Astrocyte (in vitro differentiated cells and primary cell): ENCODE measurements around the gene EXD3. TPM values are rescaled to one million over a fixed set of nuclear protein-coding genes. Genes with fewer than 3 reads are reported as not detected.

ENCODE experiments used
- DNase-seq: peaks from one replicate; pipeline ENCODE4 v3.0.0-alpha.2; 2010; ENCODE audit warnings: low read depth
- FAIRE-seq: peaks from 2 replicates; lab custom pipeline; 2011; peaks lifted over from hg19 to GRCh38; lab: Jason Lieb, UNC
- H2AFZ ChIP-seq: 2 replicates; pipeline ENCODE4 v1.6.0; 2012; ENCODE audit warnings: low read depth, low read length, inconsistent platforms
- H3K27ac ChIP-seq: 2 replicates; pipeline ENCODE4 v1.5.1; 2011; ENCODE audit warnings: low read depth, low read length, inconsistent platforms
- H3K27me3 ChIP-seq: 2 replicates; pipeline ENCODE4 v1.6.0; 2011; ENCODE audit warnings: low read length, inconsistent platforms; ENCODE audit not compliant: insufficient read depth
- H3K36me3 ChIP-seq: 2 replicates; pipeline ENCODE4 v1.5.1; 2011; ENCODE audit warnings: low read length, inconsistent platforms; ENCODE audit not compliant: insufficient read depth
- H3K4me1 ChIP-seq: 2 replicates; pipeline ENCODE4 v1.5.1; 2011; ENCODE audit warnings: low read length, inconsistent platforms; ENCODE audit not compliant: insufficient read depth
- H3K4me2 ChIP-seq: 2 replicates; pipeline ENCODE4 v1.6.0; 2012; ENCODE audit warnings: low read length, inconsistent platforms
- H3K4me3 ChIP-seq: 2 replicates; pipeline ENCODE4 v1.5.1; 2011; ENCODE audit warnings: low read depth, mild to moderate bottlenecking, low read length, inconsistent platforms; ENCODE audit not compliant: insufficient read depth
- H3K79me2 ChIP-seq: 2 replicates; pipeline ENCODE4 v1.6.0; 2012; ENCODE audit warnings: mild to moderate bottlenecking, low read length, inconsistent platforms; ENCODE audit not compliant: insufficient read depth
- H3K9ac ChIP-seq: 2 replicates; pipeline ENCODE4 v1.6.0; 2012; ENCODE audit warnings: mild to moderate bottlenecking, low read length, inconsistent platforms
- H3K9me3 ChIP-seq: 2 replicates; pipeline ENCODE4 v1.5.1; 2012; ENCODE audit warnings: low read depth, mild to moderate bottlenecking, low read length, inconsistent platforms; ENCODE audit not compliant: insufficient read depth
- H4K20me1 ChIP-seq: 2 replicates; pipeline ENCODE4 v1.6.0; 2012; ENCODE audit warnings: low read length, inconsistent platforms; ENCODE audit not compliant: insufficient read depth
- H3K27ac Mint-ChIP-seq: one replicate; pipeline ENCODE4 v1.8.0; 2021; ENCODE audit warnings: mild to moderate bottlenecking, mixed read lengths; ENCODE audit not compliant: unreplicated experiment
- H3K27me3 Mint-ChIP-seq: one replicate; pipeline ENCODE4 v1.8.0; 2021; ENCODE audit warnings: low read depth, mixed read lengths; ENCODE audit not compliant: unreplicated experiment
- H3K36me3 Mint-ChIP-seq: one replicate; pipeline ENCODE4 v1.8.0; 2021; ENCODE audit warnings: low read depth, mixed read lengths; ENCODE audit not compliant: unreplicated experiment
- H3K4me1 Mint-ChIP-seq: one replicate; pipeline ENCODE4 v1.8.0; 2021; ENCODE audit warnings: low read depth, mixed read lengths; ENCODE audit not compliant: unreplicated experiment
- H3K4me3 Mint-ChIP-seq: one replicate; pipeline ENCODE4 v1.8.0; 2021; ENCODE audit warnings: mild to moderate bottlenecking, moderate library complexity, mixed read lengths; ENCODE audit not compliant: unreplicated experiment
- H3K9me3 Mint-ChIP-seq: one replicate; pipeline ENCODE4 v1.8.0; 2021; ENCODE audit warnings: mild to moderate bottlenecking, mixed read lengths; ENCODE audit not compliant: unreplicated experiment
- CTCF ChIP-seq: IDR thresholded peaks from 2 replicates; pipeline ENCODE4 v1.5.1; 2011; ENCODE audit warnings: low read depth, mild to moderate bottlenecking, inconsistent platforms, low read length, moderate library complexity; ENCODE audit not compliant: insufficient read depth
- EZH2 ChIP-seq: IDR thresholded peaks from 2 replicates; pipeline ENCODE4 v1.6.1; 2012; ENCODE audit warnings: mild to moderate bottlenecking, low read length, inconsistent platforms; ENCODE audit not compliant: insufficient read depth
- total RNA-seq: library from RNA; stranded (reverse); gene quantifications from 2 replicates; pipeline ENCODE4 v1.2.1, GENCODE V29; 2021

EXD3 gene
- total RNA-seq, 1 donor from 2014 or later = 8.5 TPM

GRCh38 chr9:137423514-137424291 is 741 bp upstream of the EXD3 start:
- Histone ChIP-seq H3K27me3 (no peaks in the 10 kb centered on the region), H3K9ac (no peak overlapping the region), H3K27ac (no peak overlapping the region), H3K4me2 (peak overlapping the region; percentile 94), H3K9me3 (no peaks in the 10 kb centered on the region), H2AFZ (peak overlapping the region; percentile 69), H3K79me2 (peaks cover 17% of the 10 kb centered on the region), H3K4me1 (peaks cover 15% of the 10 kb centered on the region), H4K20me1 (peaks cover 3% of the 10 kb centered on the region), H3K4me3 (peak overlapping the region; percentile 71), H3K36me3 (no peaks in the 10 kb centered on the region)
- H3K4me1 Mint-ChIP-seq = no peaks in the 10 kb centered on the region
- DNase-seq (no peak), FAIRE-seq (no peak)
- no peaks in the 10 kb centered on the region for H3K36me3 Mint-ChIP-seq
- TF ChIP-seq CTCF (no peak), EZH2 (no peak)
- no peak overlapping the region for H3K27ac Mint-ChIP-seq
- no peak overlapping the region for H3K4me3 Mint-ChIP-seq
- no peaks in the 10 kb centered on the region for H3K27me3 Mint-ChIP-seq
- no peaks in the 10 kb centered on the region for H3K9me3 Mint-ChIP-seq

- Mint-ChIP-seq H3K36me3 (no peaks in the 10 kb centered on the region), H3K9me3 (no peaks in the 10 kb centered on the region), H3K27ac (no peak overlapping the region), H3K27me3 (no peaks in the 10 kb centered on the region), H3K4me1 (no peaks in the 10 kb centered on the region), H3K4me3 (peak overlapping the region; percentile 88)
- Histone ChIP-seq H3K27ac (no peak overlapping the region), H3K4me1 (peaks cover 15% of the 10 kb centered on the region), H3K9ac (peak overlapping the region; percentile 81), H3K4me3 (peak overlapping the region; percentile 71), H2AFZ (peak overlapping the region; percentile 86), H3K79me2 (peaks cover 17% of the 10 kb centered on the region), H4K20me1 (peaks cover 3% of the 10 kb centered on the region), H3K4me2 (peak overlapping the region; percentile 94), H3K27me3 (no peaks in the 10 kb centered on the region), H3K9me3 (no peaks in the 10 kb centered on the region), H3K36me3 (no peaks in the 10 kb centered on the region)
- TF ChIP-seq CTCF (no peak), EZH2 (no peak)
- DNase-seq (no peak), FAIRE-seq (no peak)
These were observed 941 bp downstream of the EXD3 start for GRCh38 chr9:137421838-137422603.
